ENCODE measurements around the gene LIN7B.

Gene LIN7B

GRCh38 chr19:49091391-49092038 lies 22.7 kb upstream of the LIN7B start:
- H3K4me3 ChIP-seq (ENCODE audit: low read depth, low read length) = no peak overlapping the region
- H3K4me1 ChIP-seq (ENCODE audit: control insufficient read depth, insufficient read depth, low read length) = 0 out of 2 replicates have a peak, but pooled peaks cover 6% of the 10 kb centered on the region
- POLR2A ChIA-PET = interaction anchor here (0.6 kb wide), 1 partner anchor 119 kb away, joined by 6 read pairs; no protein-coding TSS in a partner anchor
- CTCF ChIA-PET = interaction anchor here (0.6 to 0.9 kb wide), 3 partner anchors 115 to 422 kb away, joined by 3 read pairs; no protein-coding TSS in a partner anchor
- no peaks in the 10 kb centered on the region for H3K9me3 ChIP-seq (ENCODE audit: control insufficient read depth, insufficient read depth, low read depth, low read length)
- no peak overlapping the region for H3K27ac ChIP-seq (ENCODE audit: extremely low read depth, low read depth, low read length)
- peaks cover 91 to 95% of the 10 kb centered on the region in 2 experiments for H3K36me3 ChIP-seq (ENCODE audit: control insufficient read depth in 2 of 2, insufficient read depth in 1 of 2, low read length in 2 of 2)
- no peak for TF ChIP-seq ZSCAN16 (tag by site-specific recombination; IDR thresholded peaks at IDR 0.05)
- no peak for TF ChIP-seq ZNF549 (tag by site-specific recombination; IDR thresholded peaks at IDR 0.05)
- no peak for TF ChIP-seq ZNF350 (tag by site-specific recombination; IDR thresholded peaks at IDR 0.05)
- TF ChIP-seq, protein P1, sequence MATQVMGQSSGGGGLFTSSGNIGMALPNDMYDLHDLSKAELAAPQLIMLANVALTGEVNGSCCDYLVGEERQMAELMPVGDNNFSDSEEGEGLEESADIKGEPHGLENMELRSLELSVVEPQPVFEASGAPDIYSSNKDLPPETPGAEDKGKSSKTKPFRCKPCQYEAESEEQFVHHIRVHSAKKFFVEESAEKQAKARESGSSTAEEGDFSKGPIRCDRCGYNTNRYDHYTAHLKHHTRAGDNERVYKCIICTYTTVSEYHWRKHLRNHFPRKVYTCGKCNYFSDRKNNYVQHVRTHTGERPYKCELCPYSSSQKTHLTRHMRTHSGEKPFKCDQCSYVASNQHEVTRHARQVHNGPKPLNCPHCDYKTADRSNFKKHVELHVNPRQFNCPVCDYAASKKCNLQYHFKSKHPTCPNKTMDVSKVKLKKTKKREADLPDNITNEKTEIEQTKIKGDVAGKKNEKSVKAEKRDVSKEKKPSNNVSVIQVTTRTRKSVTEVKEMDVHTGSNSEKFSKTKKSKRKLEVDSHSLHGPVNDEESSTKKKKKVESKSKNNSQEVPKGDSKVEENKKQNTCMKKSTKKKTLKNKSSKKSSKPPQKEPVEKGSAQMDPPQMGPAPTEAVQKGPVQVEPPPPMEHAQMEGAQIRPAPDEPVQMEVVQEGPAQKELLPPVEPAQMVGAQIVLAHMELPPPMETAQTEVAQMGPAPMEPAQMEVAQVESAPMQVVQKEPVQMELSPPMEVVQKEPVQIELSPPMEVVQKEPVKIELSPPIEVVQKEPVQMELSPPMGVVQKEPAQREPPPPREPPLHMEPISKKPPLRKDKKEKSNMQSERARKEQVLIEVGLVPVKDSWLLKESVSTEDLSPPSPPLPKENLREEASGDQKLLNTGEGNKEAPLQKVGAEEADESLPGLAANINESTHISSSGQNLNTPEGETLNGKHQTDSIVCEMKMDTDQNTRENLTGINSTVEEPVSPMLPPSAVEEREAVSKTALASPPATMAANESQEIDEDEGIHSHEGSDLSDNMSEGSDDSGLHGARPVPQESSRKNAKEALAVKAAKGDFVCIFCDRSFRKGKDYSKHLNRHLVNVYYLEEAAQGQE (tag by site-specific recombination; IDR thresholded peaks at IDR 0.05) = no peak
- no peak for TF ChIP-seq ZNF423 (tag by site-specific recombination; IDR thresholded peaks at IDR 0.05)
- TF ChIP-seq ZNF175 (tag by site-specific recombination; IDR thresholded peaks at IDR 0.05) = no peak
- no peak for TF ChIP-seq KLF10 (tag by site-specific recombination; IDR thresholded peaks at IDR 0.05)
- no peak for TF ChIP-seq ZNF157 (tag by site-specific recombination; IDR thresholded peaks at IDR 0.05)
- TF ChIP-seq ZNF529 (tag by site-specific recombination; IDR thresholded peaks at IDR 0.05; ENCODE audit: insufficient replicate concordance) = no peak
- TF ChIP-seq GLI4 (tag by site-specific recombination; IDR thresholded peaks at IDR 0.05) = no peak
- no peak for TF ChIP-seq ZNF404 (tag by site-specific recombination; IDR thresholded peaks at IDR 0.05)
- no peak for TF ChIP-seq YY1 (tag by site-specific recombination; IDR thresholded peaks at IDR 0.05)

DNA sequence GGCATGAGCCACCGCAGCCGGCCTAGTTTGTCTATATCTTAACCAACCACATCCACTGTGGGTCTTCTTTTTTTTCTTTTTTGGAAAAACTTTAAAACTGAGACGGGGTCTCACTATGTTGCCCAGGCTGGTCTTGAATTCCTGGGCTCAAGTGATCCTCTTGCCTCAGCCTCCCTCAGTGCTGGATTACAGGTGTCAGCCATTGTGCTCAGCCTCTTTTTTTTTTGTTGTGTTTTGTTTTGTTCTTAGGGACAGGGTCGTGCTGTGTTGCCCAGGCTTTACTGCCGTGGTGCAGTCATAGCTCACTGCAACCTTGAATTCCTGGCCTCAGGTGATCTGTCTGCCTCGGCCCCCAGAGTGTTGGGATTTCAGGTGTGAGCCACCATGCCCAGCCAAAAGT lies 21.5 kb upstream of the LIN7B start:
- no peak for TF ChIP-seq ZFP3 (tag by site-specific recombination; IDR thresholded peaks at IDR 0.05; ENCODE audit: low read depth)
- peak; percentile 98 for TF ChIP-seq ZNF121 (tag by site-specific recombination; IDR thresholded peaks at IDR 0.05)
- no peak for TF ChIP-seq ZNF280C (tag by site-specific recombination; IDR thresholded peaks at IDR 0.05)
- ChIA-PET POLR2A (no interaction called here), CTCF (interaction anchor here (0.6 to 1.2 kb wide), 4 partner anchors 11 to 485 kb away, joined by 3 to 6 read pairs (median 4); no protein-coding TSS in a partner anchor)
- H3K9me3 ChIP-seq (ENCODE audit: control insufficient read depth, insufficient read depth, low read depth, low read length) = no peaks in the 10 kb centered on the region
- H3K4me1 ChIP-seq (ENCODE audit: control insufficient read depth, insufficient read depth, low read length) = peaks cover 8% of the 10 kb centered on the region
- H3K4me3 ChIP-seq (ENCODE audit: low read depth, low read length) = no peak overlapping the region
- peaks cover 86 to 95% of the 10 kb centered on the region in 2 experiments for H3K36me3 ChIP-seq (ENCODE audit: control insufficient read depth in 2 of 2, insufficient read depth in 1 of 2, low read length in 2 of 2)
- no peak overlapping the region for H3K27ac ChIP-seq (ENCODE audit: extremely low read depth, low read depth, low read length)

Data from HEK293 (cell line).